Testis (tissue), 5 donors: ENCODE results near the gene CA7. TPM values are rescaled to one million over a fixed set of nuclear protein-coding genes. Genes with fewer than 3 reads are reported as not detected.
A peak's percentile ranks its signal among the peaks of the same experiment; 100 is the strongest.

Source experiments
- DNase-seq: peaks from one replicate; pipeline ENCODE4 v3.0.0-alpha.2; 2019
- H3K27ac ChIP-seq, 2 donors: fragments of 200-600 bp; sonication (generic); one replicate each; pipeline ENCODE4 v1.5.1; 2019
- H3K27me3 ChIP-seq: fragments of 200-600 bp; sonication (generic); one replicate; pipeline ENCODE4 v1.5.1; 2019
- H3K36me3 ChIP-seq: fragments of 200-600 bp; sonication (generic); one replicate; pipeline ENCODE4 v1.5.1; 2017; ENCODE audit warnings: low read depth; ENCODE audit errors: missing control alignments
- H3K4me1 ChIP-seq: fragments of 200-600 bp; sonication (generic); one replicate; pipeline ENCODE4 v1.5.1; 2019
- H3K4me3 ChIP-seq, 2 donors: fragments of 200-600 bp; sonication (generic); one replicate each; pipeline ENCODE4 v1.5.1; 2017 to 2019
- H3K9me3 ChIP-seq: fragments of 200-600 bp; sonication (generic); one replicate; pipeline ENCODE4 v1.5.1; 2017
- CTCF ChIP-seq, 3 experiments: fragments of 450-650 bp in 2 of 3; fragments of 200-600 bp in 1 of 3; sonication (generic) in 1 of 3; IDR thresholded peaks; one replicate each; pipeline ENCODE4 v1.5.1; 2016 to 2019; ENCODE audit warnings: antibody characterized with exemption in 3 of 3, mild to moderate bottlenecking in 2 of 3, moderate library complexity in 1 of 3
- POLR2A ChIP-seq: fragments of 450-650 bp; IDR thresholded peaks from one replicate; pipeline ENCODE4 v1.6.1; 2017; ENCODE audit warnings: antibody characterized with exemption, mild to moderate bottlenecking, moderate library complexity
- WGBS, 2 donors: methylation state at CpG; one replicate each; pipeline ENCODE4 v1.1.5; 2018; 5-methylcytosine and 5-hydroxymethylcytosine counted together
- intact Hi-C: fragments of 100-400 bp; cut with DNase I; formaldehyde crosslinking; loops from one replicate; pipeline ENCODE4 v1.15.1; 2023; ENCODE audit warnings: low total_unique reads
- long read RNA-seq, 2 donors: transcript quantifications; one replicate each; lab custom pipeline, GENCODE V29; 2026
- polyA plus RNA-seq: library from polyadenylated mRNA; stranded (reverse); fragments of 350-450 nt; fragmentation: Illumina TruSeq; extraction: RNeasy Lipid Tissue Mini Kit (QIAGEN cat#74804); gene quantifications from one replicate; pipeline ENCODE4 v1.2.3, GENCODE V29; 2014; ENCODE audit warnings: low read depth, low replicate concordance; ENCODE audit not compliant: insufficient read depth
- total RNA-seq, 2 donors: library from RNA; depleted of rRNA; stranded (reverse); fragments of >200 nt; gene quantifications; one replicate each; pipeline ENCODE4 v1.2.3, GENCODE V29; 2016

The CA7 gene
- total RNA-seq (1 to 10 TPM; 1.4 to 1.9 TPM), polyA plus RNA-seq (1.2 TPM)
- long read RNA-seq, donor 1 = 0 reads
- long read RNA-seq, donor 2 = 0 reads

GRCh38 chr16:66844342-66845079, at the start of gene CA7:
Gene CA7 (plus strand): TSS chr16:66844414. CDS start chr16:66844488, 74 bp downstream.
- Histone ChIP-seq H3K27me3 (no peaks in the 10 kb centered on the region), H3K27ac (no peak within 1 kb of the TSS), H3K4me3 (peak within 1 kb of the TSS; percentile 27 to 56), H3K9me3 (no peaks in the 10 kb centered on the region), H3K4me1 (no peaks in the 10 kb centered on the region), H3K36me3 (no peaks in the 10 kb centered on the region)
- 0 to 1% methylated on average over 11 to 66 of the region's 79 CpGs for WGBS, 2 donors
- intact Hi-C loops = no loop called here
- no peak for DNase-seq
- no peak for TF ChIP-seq POLR2A
- TF ChIP-seq CTCF (IDR thresholded peaks at IDR 0.05) = no peak

- intact Hi-C loops = no loop called here
- 90 to 97% methylated on average over 2 of the region's 2 CpGs for WGBS, 2 donors
- Histone ChIP-seq H3K4me3 (no peak overlapping the region), H3K27me3 (no peaks in the 10 kb centered on the region), H3K27ac (no peak overlapping the region), H3K36me3 (no peaks in the 10 kb centered on the region), H3K9me3 (no peaks in the 10 kb centered on the region), H3K4me1 (no peaks in the 10 kb centered on the region)
- no peak for DNase-seq
- TF ChIP-seq POLR2A = no peak
- no peak for TF ChIP-seq CTCF (IDR thresholded peaks at IDR 0.05)
Measured at GRCh38 chr16:66798161-66798560, 46.1 kb upstream of the CA7 start.

GRCh38 chr16:66800856-66801255, 43.4 kb upstream of the CA7 start:
- 76 to 82% methylated on average over 5 to 19 of the region's 19 CpGs for WGBS, 2 donors
- intact Hi-C loops = no loop called here
- no peak for TF ChIP-seq CTCF (IDR thresholded peaks at IDR 0.05)
- no peak for TF ChIP-seq POLR2A
- peak; percentile 26 for DNase-seq
- H3K27ac ChIP-seq = peak overlapping the region; percentile 2 to 53
- no peaks in the 10 kb centered on the region for H3K9me3 ChIP-seq
- H3K36me3 ChIP-seq = no peaks in the 10 kb centered on the region
- H3K4me1 ChIP-seq = no peaks in the 10 kb centered on the region
- no peaks in the 10 kb centered on the region for H3K27me3 ChIP-seq
- H3K4me3 ChIP-seq = peak overlapping the region; percentile 49 to 59

- peak; percentile 67 for DNase-seq
- 69 to 79% methylated on average over 35 to 56 of the region's 56 CpGs for WGBS, 2 donors
- no peaks in the 10 kb centered on the region for H3K27me3 ChIP-seq
- H3K36me3 ChIP-seq = no peaks in the 10 kb centered on the region
- no peaks in the 10 kb centered on the region for H3K9me3 ChIP-seq
- TF ChIP-seq POLR2A (no peak), CTCF (IDR thresholded peaks at IDR 0.05) (no peak)
- H3K4me1 ChIP-seq = no peaks in the 10 kb centered on the region
- H3K27ac ChIP-seq = peak within 1 kb of the TSS; percentile 2 to 53
- intact Hi-C loops = no loop called here
- H3K4me3 ChIP-seq = peak within 1 kb of the TSS; percentile 49 to 59
Measured at GRCh38 chr16:66801320-66802105, 42.7 kb upstream of the CA7 start, which contains the start of gene TERB1. Gene TERB1 (minus strand): TSS chr16:66801584. CDS start chr16:66796798, 4,786 bp downstream.
